ENCODE data around the gene BANK1. TPM values are rescaled to one million over a fixed set of nuclear protein-coding genes. Genes with fewer than 3 reads are reported as not detected.

BANK1 gene
- polyA plus RNA-seq, 6 donors from 2014 or later: 473 to 679 (median 597) TPM

- Mint-ChIP-seq H3K4me1 (peaks cover 11 to 17% (median 15%) of the 10 kb centered on the region in 3 donors), H3K4me3 (no peak overlapping the region), H3K27ac (peak overlapping the region in 4 of 6 donors; percentile 17 to 77 (median 66)), H3K27me3 (no peaks in the 10 kb centered on the region), H3K9me3 (peaks cover 2 to 11% (median 5%) of the 10 kb centered on the region in 7 donors), H3K36me3 (peaks cover 23 to 41% of the 10 kb centered on the region in 2 donors)
- ATAC-seq (ENCODE audit: low read depth in 2 of 2) (no peak), DNase-seq (no peak)
Measured at GRCh38 chr4:102031406-102031805, 240.9 kb downstream of the BANK1 start.

- peaks cover 21 to 34% (median 24%) of the 10 kb centered on the region in 3 donors for H3K4me1 Mint-ChIP-seq
- H3K4me3 Mint-ChIP-seq: no peak overlapping the region
- H3K27me3 Mint-ChIP-seq: no peaks in the 10 kb centered on the region
- H3K9me3 Mint-ChIP-seq: peaks cover 0 to 4% (median 0%) of the 10 kb centered on the region in 7 donors
- H3K36me3 Mint-ChIP-seq: peaks cover 21 to 40% of the 10 kb centered on the region in 2 donors
- DNase-seq: no peak
- H3K27ac Mint-ChIP-seq: peak overlapping the region in 4 of 6 donors; percentile 38 to 77 (median 52)
- no peak for ATAC-seq (ENCODE audit: low read depth in 2 of 2)
Measured at GRCh38 chr4:102036016-102036415, 245.5 kb downstream of the BANK1 start.

GRCh38 chr4:102036619-102037376 lies 246.3 kb downstream of the BANK1 start:
- H3K4me1 Mint-ChIP-seq: peaks cover 16 to 30% (median 24%) of the 10 kb centered on the region in 3 donors
- peaks cover 21 to 34% of the 10 kb centered on the region in 2 donors for H3K36me3 Mint-ChIP-seq
- no peak for ATAC-seq (ENCODE audit: low read depth in 2 of 2)
- DNase-seq: no peak
- H3K27ac Mint-ChIP-seq: peak overlapping the region; percentile 38 to 82 (median 43)
- H3K27me3 Mint-ChIP-seq: no peaks in the 10 kb centered on the region
- no peaks in the 10 kb centered on the region for H3K9me3 Mint-ChIP-seq
- H3K4me3 Mint-ChIP-seq: no peak overlapping the region

- H3K4me3 Mint-ChIP-seq: no peak overlapping the region
- no peak for DNase-seq
- H3K9me3 Mint-ChIP-seq: no peaks in the 10 kb centered on the region
- peaks cover 16 to 24% (median 20%) of the 10 kb centered on the region in 3 donors for H3K4me1 Mint-ChIP-seq
- H3K27me3 Mint-ChIP-seq: no peaks in the 10 kb centered on the region
- peak; percentile 28 to 30 for ATAC-seq (ENCODE audit: low read depth in 2 of 2)
- peak overlapping the region in 5 of 6 donors; percentile 1 to 82 (median 42) for H3K27ac Mint-ChIP-seq
- H3K36me3 Mint-ChIP-seq: peaks cover 15 to 37% of the 10 kb centered on the region in 2 donors
Measured at GRCh38 chr4:102037566-102037965, 247.0 kb downstream of the BANK1 start.

GRCh38 chr4:102042871-102043802 lies 252.6 kb downstream of the BANK1 start:
- no peak for DNase-seq
- Mint-ChIP-seq H3K9me3 (peaks cover 0 to 7% (median 3%) of the 10 kb centered on the region in 7 donors), H3K27ac (peak overlapping the region in 4 of 6 donors; percentile 23 to 70 (median 51)), H3K27me3 (no peaks in the 10 kb centered on the region), H3K36me3 (peaks cover 8 to 27% of the 10 kb centered on the region in 2 donors), H3K4me3 (no peak overlapping the region), H3K4me1 (peaks cover 0 to 6% (median 6%) of the 10 kb centered on the region in 3 donors)
- ATAC-seq (ENCODE audit: low read depth in 2 of 2): no peak

GRCh38 chr4:102047616-102048015 lies 257.1 kb downstream of the BANK1 start:
- no peak overlapping the region for H3K4me3 Mint-ChIP-seq
- ATAC-seq (ENCODE audit: low read depth in 2 of 2) (no peak), DNase-seq (no peak)
- no peaks in the 10 kb centered on the region for H3K27me3 Mint-ChIP-seq
- H3K4me1 Mint-ChIP-seq: peaks cover 12 to 22% (median 13%) of the 10 kb centered on the region in 3 donors
- H3K36me3 Mint-ChIP-seq: peaks cover 21 to 43% of the 10 kb centered on the region in 2 donors
- peak overlapping the region in 1 of 6 donors; percentile 28 for H3K27ac Mint-ChIP-seq
- H3K9me3 Mint-ChIP-seq: peaks cover 0 to 7% (median 3%) of the 10 kb centered on the region in 7 donors

GRCh38 chr4:102055805-102056204 lies 265.3 kb downstream of the BANK1 start:
- peaks cover 14 to 17% of the 10 kb centered on the region in 2 donors for H3K36me3 Mint-ChIP-seq

GRCh38 chr4:102057122-102057521 lies 266.6 kb downstream of the BANK1 start:
- Mint-ChIP-seq H3K4me3 (no peak overlapping the region), H3K36me3 (peaks cover 15 to 21% of the 10 kb centered on the region in 2 donors), H3K9me3 (no peaks in the 10 kb centered on the region), H3K27ac (peak overlapping the region; percentile 6 to 95 (median 72)), H3K27me3 (no peaks in the 10 kb centered on the region), H3K4me1 (peaks cover 11 to 25% (median 24%) of the 10 kb centered on the region in 3 donors)
- DNase-seq (no peak), ATAC-seq (ENCODE audit: low read depth in 2 of 2) (no peak)

More at GRCh38 chr4:102055805-102056204, 265.3 kb downstream of the BANK1 start:
- Mint-ChIP-seq H3K4me1 (peaks cover 17 to 30% (median 25%) of the 10 kb centered on the region in 3 donors), H3K27me3 (no peaks in the 10 kb centered on the region), H3K4me3 (no peak overlapping the region), H3K27ac (peak overlapping the region in 4 of 6 donors; percentile 56 to 91 (median 67)), H3K9me3 (no peaks in the 10 kb centered on the region)
- DNase-seq (no peak), ATAC-seq (ENCODE audit: low read depth in 2 of 2) (no peak)

- H3K4me3 Mint-ChIP-seq: no peak overlapping the region
- no peaks in the 10 kb centered on the region for H3K9me3 Mint-ChIP-seq
- peaks cover 5 to 17% (median 12%) of the 10 kb centered on the region in 3 donors for H3K4me1 Mint-ChIP-seq
- H3K27me3 Mint-ChIP-seq: no peaks in the 10 kb centered on the region
- peaks cover 24 to 37% of the 10 kb centered on the region in 2 donors for H3K36me3 Mint-ChIP-seq
- ATAC-seq (ENCODE audit: low read depth in 2 of 2) (peak; percentile 86 to 94), DNase-seq (no peak)
- peak overlapping the region in 4 of 6 donors; percentile 69 to 96 (median 92) for H3K27ac Mint-ChIP-seq
Measured at GRCh38 chr4:102061133-102061532, 270.6 kb downstream of the BANK1 start.

- ATAC-seq (ENCODE audit: low read depth in 2 of 2) (no peak), DNase-seq (no peak)
- Mint-ChIP-seq H3K36me3 (peaks cover 37 to 50% of the 10 kb centered on the region in 2 donors), H3K4me1 (peaks cover 0 to 6% (median 4%) of the 10 kb centered on the region in 3 donors), H3K4me3 (no peak overlapping the region), H3K27me3 (no peaks in the 10 kb centered on the region), H3K27ac (peak overlapping the region in 5 of 6 donors; percentile 44 to 88 (median 64)), H3K9me3 (no peaks in the 10 kb centered on the region)
Measured at GRCh38 chr4:102064747-102065442, 274.4 kb downstream of the BANK1 start.

GRCh38 chr4:102076622-102077021 lies 286.1 kb downstream of the BANK1 start:
- Mint-ChIP-seq H3K9me3 (peaks cover 0 to 10% (median 0%) of the 10 kb centered on the region in 7 donors), H3K36me3 (peaks cover 15 to 46% of the 10 kb centered on the region in 2 donors), H3K27me3 (no peaks in the 10 kb centered on the region), H3K4me1 (peaks cover 9 to 12% (median 12%) of the 10 kb centered on the region in 3 donors), H3K27ac (peak overlapping the region in 4 of 6 donors; percentile 5 to 77 (median 46)), H3K4me3 (peak overlapping the region in 1 of 8 donors; percentile 16)
- ATAC-seq (ENCODE audit: low read depth in 2 of 2): no peak
- no peak for DNase-seq

- peaks cover 0 to 10% (median 0%) of the 10 kb centered on the region in 7 donors for H3K9me3 Mint-ChIP-seq
- H3K36me3 Mint-ChIP-seq: peaks cover 11 to 19% of the 10 kb centered on the region in 2 donors
- H3K4me1 Mint-ChIP-seq: peaks cover 9 to 12% (median 12%) of the 10 kb centered on the region in 3 donors
- H3K27ac Mint-ChIP-seq: peak overlapping the region in 4 of 6 donors; percentile 4 to 74 (median 8)
- ATAC-seq (ENCODE audit: low read depth in 2 of 2) (peak in 1 of 2 donors; percentile 21), DNase-seq (no peak)
- H3K27me3 Mint-ChIP-seq: no peaks in the 10 kb centered on the region
- no peak overlapping the region for H3K4me3 Mint-ChIP-seq
Measured at GRCh38 chr4:102080184-102080583, 289.7 kb downstream of the BANK1 start.
